Fibroblast of skin of left quadriceps (primary cell): Measurements from ENCODE around the gene DUSP10.

Experiments
- DNase-seq, 2 experiments: peaks; one replicate each; pipeline ENCODE4 v3.0.0-alpha.2; 2013; ENCODE audit warnings: low read depth in 2 of 2

The DUSP10 gene

GRCh38 chr1:221765527-221765926 lies 23.6 kb upstream of the DUSP10 start:
- DNase-seq, result no peak

DNA sequence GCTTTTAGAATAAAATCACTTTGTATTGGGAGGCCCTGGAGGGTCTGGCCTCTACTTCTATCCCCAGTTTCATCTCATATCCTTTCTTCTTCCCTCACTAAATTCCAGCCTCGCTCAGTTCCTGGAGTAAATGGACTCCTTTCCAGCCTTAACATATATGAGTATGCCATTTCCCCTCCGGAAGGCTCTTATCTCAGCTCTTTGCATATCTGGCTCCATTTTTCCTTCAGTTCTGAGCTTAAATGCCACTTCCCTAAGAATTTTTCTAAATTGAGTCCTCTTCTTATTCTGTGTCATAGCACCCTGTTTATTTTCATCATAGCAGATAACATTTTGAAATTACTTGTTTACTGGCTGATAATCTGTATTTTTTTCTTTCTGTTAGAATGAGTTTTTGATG lies 20.2 kb upstream of the DUSP10 start:
- DNase-seq, result no peak

GRCh38 chr1:221761354-221762002 lies 19.6 kb upstream of the DUSP10 start:
- no peak for DNase-seq

GRCh38 chr1:221760911-221761310 lies 19.0 kb upstream of the DUSP10 start:
- no peak for DNase-seq

- no peak for DNase-seq
Measured at GRCh38 chr1:221759436-221759835, 17.5 kb upstream of the DUSP10 start.

DNA sequence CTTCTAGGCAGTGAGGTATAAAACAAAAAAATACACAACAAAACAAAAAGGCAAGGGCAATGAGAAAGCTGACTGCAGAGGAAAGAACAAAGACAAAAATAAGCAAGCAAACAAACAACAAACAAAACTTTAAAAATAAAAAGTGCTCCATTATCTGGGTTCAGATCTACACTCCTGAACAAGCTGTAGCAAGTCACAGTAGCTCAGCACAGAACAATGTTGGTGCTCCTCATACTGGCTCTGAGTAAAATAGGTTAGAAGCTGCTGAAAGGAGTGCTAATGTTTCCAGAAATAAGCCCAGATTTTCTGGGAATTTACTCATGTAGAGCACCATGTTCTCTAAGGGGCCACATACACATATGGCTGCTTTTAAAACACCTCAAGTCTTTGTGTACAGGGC lies 16.6 kb upstream of the DUSP10 start:
- DNase-seq, result no peak

GRCh38 chr1:221756830-221757551 lies 15.1 kb upstream of the DUSP10 start:
- DNase-seq, result no peak

DNA sequence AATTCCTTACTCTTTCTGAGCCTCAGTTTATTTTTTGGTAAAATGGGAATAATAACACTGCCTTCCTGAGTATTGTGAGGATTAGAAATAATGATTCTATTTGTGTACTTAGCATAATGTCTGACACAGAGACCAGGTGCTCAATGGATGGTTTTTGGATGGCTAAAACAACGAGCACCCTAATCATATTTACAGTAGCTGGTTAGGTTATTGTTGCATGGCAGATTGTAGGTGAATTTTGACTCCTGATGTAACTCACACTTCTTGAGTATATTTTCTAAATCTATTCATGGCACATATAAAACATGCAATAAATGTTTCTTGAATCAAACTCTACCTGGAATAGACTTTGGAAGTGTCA lies 11.9 kb upstream of the DUSP10 start:
- DNase-seq, result no peak

DNA sequence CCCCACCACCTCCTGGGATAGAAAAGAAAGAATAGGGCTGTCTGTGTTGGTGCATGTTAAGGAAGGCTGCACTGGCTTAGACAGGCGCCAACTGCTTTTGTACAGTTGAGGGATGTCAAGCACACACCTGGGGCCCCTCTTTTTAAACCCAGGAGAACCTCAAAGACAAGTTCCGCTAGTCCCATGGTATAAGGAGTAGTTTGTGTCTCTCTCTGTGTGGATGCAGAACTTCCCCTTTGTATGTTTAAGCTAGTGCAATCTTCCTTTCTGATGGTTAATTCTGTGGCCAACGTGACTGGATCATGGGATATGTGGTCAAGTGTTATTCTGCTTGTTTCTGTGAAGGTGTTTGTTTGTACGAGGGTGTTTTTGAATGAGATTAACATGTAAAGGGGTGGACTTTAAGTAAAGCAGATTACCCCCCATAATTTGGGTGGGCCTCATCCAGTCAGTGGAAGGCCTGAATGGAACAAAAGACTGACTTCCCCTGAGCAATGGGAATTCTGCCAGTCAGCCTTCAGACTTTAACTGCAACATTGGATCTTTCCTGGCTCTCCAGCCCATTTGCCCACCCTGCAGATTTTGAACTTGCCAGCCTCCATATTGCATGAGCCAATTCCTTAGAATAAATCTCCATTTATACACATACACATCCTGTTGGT lies 9.5 kb upstream of the DUSP10 start:
- DNase-seq, result no peak

DNA sequence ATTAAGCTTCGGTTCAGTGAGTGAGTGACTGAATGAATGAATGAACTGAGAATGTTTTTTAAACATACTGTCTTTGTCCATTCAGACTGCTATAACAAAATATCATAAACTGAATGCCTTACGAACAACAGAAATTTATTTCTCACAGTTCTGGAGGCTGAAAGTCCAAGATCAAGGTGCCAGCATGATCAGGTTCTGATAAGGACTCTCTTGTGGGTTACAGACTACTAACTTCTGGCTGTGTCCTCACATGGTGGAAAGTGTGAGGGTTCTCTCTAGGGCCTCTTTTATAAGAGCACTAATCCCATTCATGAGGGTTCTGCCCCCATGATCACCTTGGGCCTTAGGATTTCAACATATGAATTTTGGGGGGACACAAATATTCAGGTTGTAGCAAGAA lies 7.1 kb upstream of the DUSP10 start:
- no peak for DNase-seq

- no peak for DNase-seq
Measured at GRCh38 chr1:221747839-221748238, 6.0 kb upstream of the DUSP10 start.

GRCh38 chr1:221743416-221744208 lies 1.7 kb upstream of the DUSP10 start:
- DNase-seq, result no peak

DNA sequence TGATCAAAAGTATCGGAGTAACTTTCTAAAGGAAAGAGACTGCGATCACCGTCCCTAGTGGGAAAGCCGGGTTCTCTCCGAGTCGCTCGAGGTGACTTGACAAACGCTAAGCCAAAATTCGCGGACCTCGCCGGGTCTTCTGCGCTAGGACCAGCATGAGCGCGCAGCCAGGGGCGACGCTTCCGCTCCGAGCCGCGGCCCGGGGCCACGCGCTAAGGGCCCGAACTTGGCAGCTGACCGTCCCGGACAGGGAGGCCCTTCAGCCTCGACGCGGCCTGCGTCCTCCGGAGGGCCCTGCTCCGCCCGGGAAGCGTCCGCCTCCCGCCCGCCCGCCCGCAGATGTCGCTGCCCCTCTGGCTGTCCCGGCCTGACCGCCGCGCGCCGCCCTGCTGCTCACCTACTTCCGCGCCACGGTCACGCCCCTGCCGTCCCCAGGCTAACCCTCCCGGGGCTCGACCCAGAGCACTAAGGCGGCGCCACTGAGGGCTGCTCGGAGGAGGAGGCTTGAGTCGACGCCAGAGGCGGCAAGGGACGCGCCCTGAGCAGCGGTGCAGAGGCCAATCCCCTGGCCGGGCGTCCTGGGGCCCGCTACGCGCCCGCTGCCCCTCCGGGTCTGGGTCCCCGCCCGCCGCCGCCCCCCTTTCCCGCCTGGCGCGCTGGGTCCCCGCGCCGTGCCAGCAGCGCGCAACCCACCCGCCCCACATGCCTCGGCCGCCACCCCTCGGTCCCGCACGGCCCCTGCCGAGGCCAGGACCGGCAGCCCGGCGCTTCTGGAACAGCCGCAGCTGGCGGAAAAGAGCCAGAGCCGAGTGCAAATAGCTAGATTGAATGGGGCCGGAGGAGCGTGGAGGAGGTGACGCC lies 896 bp upstream of the DUSP10 start:
- DNase-seq, result no peak

GRCh38 chr1:221740993-221741702 lies 741 bp downstream of the DUSP10 start:
- DNase-seq, result no peak

DNA sequence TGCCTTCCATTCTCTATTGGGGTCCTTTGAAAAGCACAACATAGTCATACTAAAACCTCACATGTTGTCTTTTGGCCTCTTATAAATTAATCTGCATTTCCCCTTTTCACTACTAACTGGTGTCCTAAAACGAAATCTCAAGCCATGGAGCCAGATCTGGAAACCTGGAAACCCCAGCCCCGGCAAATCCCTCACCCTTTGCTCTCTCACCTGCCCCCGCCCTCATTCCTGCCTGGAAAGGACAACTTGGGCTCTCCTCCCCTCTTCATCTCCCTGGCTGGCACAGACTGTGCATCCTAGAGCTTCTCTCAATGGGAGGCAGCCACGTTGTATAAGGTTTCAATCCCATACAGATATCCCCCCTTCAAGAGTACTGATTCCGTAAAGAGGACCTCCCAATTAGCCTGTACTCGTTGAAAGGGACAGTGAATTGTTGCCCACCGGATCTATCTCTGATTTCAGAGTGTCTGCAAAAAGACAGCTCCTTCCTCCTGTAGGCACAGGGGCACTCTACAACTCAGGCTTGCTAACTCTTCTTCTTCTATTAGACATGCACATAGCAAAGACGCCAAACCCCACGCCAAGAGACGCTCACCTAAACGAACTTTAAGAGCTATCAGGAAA lies 1.4 kb downstream of the DUSP10 start:
- DNase-seq, result no peak

GRCh38 chr1:221739677-221740025 lies 2.2 kb downstream of the DUSP10 start:
- no peak for DNase-seq

GRCh38 chr1:221739018-221739676 lies 2.7 kb downstream of the DUSP10 start:
- no peak for DNase-seq

DNA sequence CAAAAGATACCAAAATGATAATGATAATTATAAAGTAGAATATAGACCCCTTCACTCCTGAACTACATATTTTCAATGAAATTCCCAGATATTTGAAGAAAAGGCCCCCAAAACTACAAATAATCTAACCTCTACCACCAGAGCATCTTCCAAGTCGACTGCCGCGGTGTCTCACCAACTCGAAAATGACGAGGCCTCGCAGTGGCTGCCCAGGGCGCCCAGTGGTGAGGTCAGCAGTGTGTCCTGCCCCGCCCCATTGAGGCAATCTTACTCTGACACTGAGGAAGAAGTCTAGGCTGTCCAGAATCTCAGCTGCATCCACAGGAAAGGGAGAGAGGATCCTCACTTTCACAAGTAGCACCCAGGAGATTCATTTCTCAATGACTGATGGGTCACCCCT lies 5.2 kb downstream of the DUSP10 start:
- DNase-seq, result no peak

DNA sequence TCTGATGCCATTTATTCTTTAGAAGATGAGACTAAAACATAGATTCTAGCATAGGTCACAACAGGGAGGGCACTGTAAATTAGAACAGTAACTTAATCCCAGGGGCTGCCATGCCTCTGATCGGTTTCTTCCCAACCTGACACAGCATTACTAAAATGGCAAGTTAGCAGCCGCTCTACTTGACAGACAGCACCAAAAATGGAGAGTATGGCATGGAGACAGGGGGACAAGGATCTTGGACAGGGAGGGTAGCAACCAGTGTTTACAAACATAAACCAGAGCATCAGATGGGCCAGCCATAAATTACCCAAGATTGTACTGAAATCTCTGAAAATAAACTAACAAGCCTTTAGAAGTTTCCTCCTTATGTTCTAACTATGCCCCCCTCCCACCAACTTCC lies 5.9 kb downstream of the DUSP10 start:
- DNase-seq, result no peak

GRCh38 chr1:221734187-221734586 lies 7.7 kb downstream of the DUSP10 start:
- DNase-seq, result no peak
